Measurements from ENCODE around the gene PIK3R6.

PIK3R6 gene

GRCh38 chr17:8762012-8762411 is 105.5 kb downstream of the PIK3R6 start:
- TF ChIP-seq NFIC (IDR thresholded peaks at IDR 0.05) = no peak
- TF ChIP-seq TCF12 (IDR thresholded peaks at IDR 0.05; ENCODE audit: low read depth) = no peak
- TF ChIP-seq EP300 (IDR thresholded peaks at IDR 0.05; ENCODE audit: borderline replicate concordance) = no peak
- TF ChIP-seq TAF1 (IDR thresholded peaks at IDR 0.05; ENCODE audit: low read depth) = no peak
- TF ChIP-seq EGR1 (IDR thresholded peaks at IDR 0.05) = no peak
- no peak for TF ChIP-seq USF1 (IDR thresholded peaks at IDR 0.05)
- TF ChIP-seq FOXM1 (IDR thresholded peaks at IDR 0.05; ENCODE audit: borderline replicate concordance, low read depth) = no peak
- no peak for TF ChIP-seq ZBTB7A (IDR thresholded peaks at IDR 0.05; ENCODE audit: low read depth)
- no peak for TF ChIP-seq RAD21 (IDR thresholded peaks at IDR 0.05; ENCODE audit: low read depth)
- no peak for TF ChIP-seq CREB1 (IDR thresholded peaks at IDR 0.05; ENCODE audit: low read depth)
- TF ChIP-seq REST (IDR thresholded peaks at IDR 0.05; ENCODE audit: low read depth) = no peak
- no peak for TF ChIP-seq TEAD4 (IDR thresholded peaks at IDR 0.05)
- TF ChIP-seq CEBPB (IDR thresholded peaks at IDR 0.05) = no peak
- TF ChIP-seq MAX (IDR thresholded peaks at IDR 0.05) = no peak
- TF ChIP-seq YY1 (IDR thresholded peaks at IDR 0.05; ENCODE audit: low read depth) = no peak

GRCh38 chr17:8758137-8758596 is 109.3 kb downstream of the PIK3R6 start, which contains the start of gene SPDYE4:
SPDYE4 (minus strand) TSS chr17:8758546; CDS start chr17:8758382, 164 bp downstream.
- no peak for TF ChIP-seq REST (IDR thresholded peaks at IDR 0.05; ENCODE audit: low read depth)
- TF ChIP-seq MAX (IDR thresholded peaks at IDR 0.05) = no peak
- no peak for TF ChIP-seq FOXM1 (IDR thresholded peaks at IDR 0.05; ENCODE audit: borderline replicate concordance, low read depth)
- no peak for TF ChIP-seq TEAD4 (IDR thresholded peaks at IDR 0.05)
- no peak for TF ChIP-seq NFIC (IDR thresholded peaks at IDR 0.05)
- no peak for TF ChIP-seq RAD21 (IDR thresholded peaks at IDR 0.05; ENCODE audit: low read depth)
- no peak for TF ChIP-seq EP300 (IDR thresholded peaks at IDR 0.05; ENCODE audit: borderline replicate concordance)
- no peak for TF ChIP-seq TAF1 (IDR thresholded peaks at IDR 0.05; ENCODE audit: low read depth)
- no peak for TF ChIP-seq ZBTB7A (IDR thresholded peaks at IDR 0.05; ENCODE audit: low read depth)
- no peak for TF ChIP-seq TCF12 (IDR thresholded peaks at IDR 0.05; ENCODE audit: low read depth)
- no peak for TF ChIP-seq USF1 (IDR thresholded peaks at IDR 0.05)

GRCh38 chr17:8757189-8757588 is 110.3 kb downstream of the PIK3R6 start:
- TF ChIP-seq TEAD4 (IDR thresholded peaks at IDR 0.05) (no peak), YY1 (IDR thresholded peaks at IDR 0.05; ENCODE audit: low read depth) (no peak), TCF12 (IDR thresholded peaks at IDR 0.05; ENCODE audit: low read depth) (no peak), MAX (IDR thresholded peaks at IDR 0.05) (no peak), NFIC (IDR thresholded peaks at IDR 0.05) (no peak), CEBPB (IDR thresholded peaks at IDR 0.05) (no peak), EP300 (IDR thresholded peaks at IDR 0.05; ENCODE audit: borderline replicate concordance) (no peak), USF1 (IDR thresholded peaks at IDR 0.05) (no peak), TAF1 (IDR thresholded peaks at IDR 0.05; ENCODE audit: low read depth) (no peak), RAD21 (IDR thresholded peaks at IDR 0.05; ENCODE audit: low read depth) (no peak), REST (IDR thresholded peaks at IDR 0.05; ENCODE audit: low read depth) (no peak), FOXM1 (IDR thresholded peaks at IDR 0.05; ENCODE audit: borderline replicate concordance, low read depth) (no peak), ZBTB7A (IDR thresholded peaks at IDR 0.05; ENCODE audit: low read depth) (no peak), EGR1 (IDR thresholded peaks at IDR 0.05) (no peak), CREB1 (IDR thresholded peaks at IDR 0.05; ENCODE audit: low read depth) (no peak)

Measured in Ishikawa (cell line).